SK-N-SH treated with all-trans-retinoic acid at 6 μM for 48 hours (cell line): ENCODE data around the gene SNAPC1.

Source experiments
- TOX ChIP-seq: fragments of 250-450 bp; sonication (Bioruptor Pico); IDR thresholded peaks from 2 replicates; pipeline ENCODE4 v1.8.0; 2021; ENCODE audit warnings: mild to moderate bottlenecking, moderate library complexity, borderline replicate concordance
- ZFP30 ChIP-seq: fragments of 450-650 bp; formaldehyde crosslinking; IDR thresholded peaks from 2 replicates; pipeline ENCODE4 v1.5.0; 2022; ENCODE audit warnings: mild to moderate bottlenecking, moderate library complexity
- TF ChIP-seq, protein P1 (sequence below): fragments of 250-450 bp; sonication (Bioruptor Pico); IDR thresholded peaks from 2 replicates; pipeline ENCODE4 v1.8.0; 2020; ENCODE audit warnings: mild to moderate bottlenecking, moderate library complexity, borderline replicate concordance

DNA sequence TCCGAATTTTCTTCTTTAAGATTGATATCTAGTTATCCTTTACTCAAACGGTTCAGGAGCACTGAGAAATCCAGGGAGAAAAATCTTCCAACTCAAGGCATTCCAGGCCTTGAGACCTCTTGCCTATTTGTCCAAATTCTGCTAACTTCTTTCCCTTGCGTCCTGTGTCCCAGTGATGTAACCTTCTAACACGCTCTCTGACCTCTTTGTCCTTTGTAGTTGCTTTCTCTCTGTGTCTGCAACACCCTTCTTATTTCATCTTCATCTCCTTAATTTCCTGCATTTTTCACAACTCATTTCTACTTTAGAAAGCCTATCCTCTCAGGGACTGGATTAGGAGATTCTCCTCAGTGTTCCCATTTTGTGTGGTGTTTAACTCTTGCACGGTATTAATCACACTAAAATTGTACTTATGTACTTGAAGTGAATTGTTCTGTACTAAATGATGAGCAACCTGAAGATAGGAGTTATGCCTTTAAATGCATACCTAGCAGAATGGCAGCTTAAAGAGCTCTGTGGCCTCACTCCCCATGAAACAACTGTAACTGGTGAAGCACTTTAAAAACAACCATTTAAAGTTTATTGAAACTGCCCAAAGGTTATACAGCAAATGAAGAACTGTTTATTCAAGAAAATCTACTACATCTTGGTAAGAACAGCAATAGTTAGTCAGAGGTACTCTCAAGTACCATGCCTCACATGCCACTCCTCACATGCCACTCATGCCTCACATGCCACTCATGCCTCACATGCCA is 7.4 kb upstream of the SNAPC1 start:
- TF ChIP-seq TOX (CRISPR knock-in tag) (no peak), ZFP30 (CRISPR knock-in tag) (no peak)
- TF ChIP-seq, protein P1, sequence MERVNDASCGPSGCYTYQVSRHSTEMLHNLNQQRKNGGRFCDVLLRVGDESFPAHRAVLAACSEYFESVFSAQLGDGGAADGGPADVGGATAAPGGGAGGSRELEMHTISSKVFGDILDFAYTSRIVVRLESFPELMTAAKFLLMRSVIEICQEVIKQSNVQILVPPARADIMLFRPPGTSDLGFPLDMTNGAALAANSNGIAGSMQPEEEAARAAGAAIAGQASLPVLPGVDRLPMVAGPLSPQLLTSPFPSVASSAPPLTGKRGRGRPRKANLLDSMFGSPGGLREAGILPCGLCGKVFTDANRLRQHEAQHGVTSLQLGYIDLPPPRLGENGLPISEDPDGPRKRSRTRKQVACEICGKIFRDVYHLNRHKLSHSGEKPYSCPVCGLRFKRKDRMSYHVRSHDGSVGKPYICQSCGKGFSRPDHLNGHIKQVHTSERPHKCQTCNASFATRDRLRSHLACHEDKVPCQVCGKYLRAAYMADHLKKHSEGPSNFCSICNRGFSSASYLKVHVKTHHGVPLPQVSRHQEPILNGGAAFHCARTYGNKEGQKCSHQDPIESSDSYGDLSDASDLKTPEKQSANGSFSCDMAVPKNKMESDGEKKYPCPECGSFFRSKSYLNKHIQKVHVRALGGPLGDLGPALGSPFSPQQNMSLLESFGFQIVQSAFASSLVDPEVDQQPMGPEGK (CRISPR knock-in tag) = no peak
